Suprapubic skin (tissue), 3 donors: ENCODE measurements around the gene TIAM1.

Experiments used
- EP300 ChIP-seq: sonication (generic); formaldehyde crosslinking; IDR thresholded peaks from one replicate; pipeline ENCODE4 v1.6.1; 2017; ENCODE audit warnings: antibody characterized with exemption
- TF ChIP-seq, protein P1 (sequence below), 2 donors: fragments of 200-600 bp in 1 of 2; fragments of 450-650 bp in 1 of 2; sonication (generic) in 1 of 2; IDR thresholded peaks; one replicate each; pipeline ENCODE4 v1.5.1; 2016 to 2019; ENCODE audit warnings: antibody characterized with exemption in 2 of 2, mild to moderate bottlenecking in 1 of 2, moderate library complexity in 1 of 2

- TF ChIP-seq, protein P1, sequence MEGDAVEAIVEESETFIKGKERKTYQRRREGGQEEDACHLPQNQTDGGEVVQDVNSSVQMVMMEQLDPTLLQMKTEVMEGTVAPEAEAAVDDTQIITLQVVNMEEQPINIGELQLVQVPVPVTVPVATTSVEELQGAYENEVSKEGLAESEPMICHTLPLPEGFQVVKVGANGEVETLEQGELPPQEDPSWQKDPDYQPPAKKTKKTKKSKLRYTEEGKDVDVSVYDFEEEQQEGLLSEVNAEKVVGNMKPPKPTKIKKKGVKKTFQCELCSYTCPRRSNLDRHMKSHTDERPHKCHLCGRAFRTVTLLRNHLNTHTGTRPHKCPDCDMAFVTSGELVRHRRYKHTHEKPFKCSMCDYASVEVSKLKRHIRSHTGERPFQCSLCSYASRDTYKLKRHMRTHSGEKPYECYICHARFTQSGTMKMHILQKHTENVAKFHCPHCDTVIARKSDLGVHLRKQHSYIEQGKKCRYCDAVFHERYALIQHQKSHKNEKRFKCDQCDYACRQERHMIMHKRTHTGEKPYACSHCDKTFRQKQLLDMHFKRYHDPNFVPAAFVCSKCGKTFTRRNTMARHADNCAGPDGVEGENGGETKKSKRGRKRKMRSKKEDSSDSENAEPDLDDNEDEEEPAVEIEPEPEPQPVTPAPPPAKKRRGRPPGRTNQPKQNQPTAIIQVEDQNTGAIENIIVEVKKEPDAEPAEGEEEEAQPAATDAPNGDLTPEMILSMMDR (IDR thresholded peaks at IDR 0.05), result no peak
- TF ChIP-seq EP300, result no peak
These were observed 138.6 kb downstream of the TIAM1 start for GRCh38 chr21:31205412-31205811.
